AG10803 (cell line): ENCODE measurements around the gene CMPK2.

ENCODE experiments used
- DNase-seq: peaks from one replicate; pipeline ENCODE4 v3.0.0; 2010; ENCODE audit warnings: low read depth
- H3K4me3 ChIP-seq: 2 replicates; pipeline ENCODE4 v1.5.1; 2011; ENCODE audit warnings: mild to moderate bottlenecking, low read length, control low read depth
- TF ChIP-seq, protein P1 (sequence below): conservative IDR thresholded peaks from 2 replicates; pipeline ENCODE4 v1.5.1; 2011; ENCODE audit warnings: mild to moderate bottlenecking, low read length, control low read depth, inconsistent platforms

The CMPK2 gene

GRCh38 chr2:6879011-6879410 lies 13.3 kb upstream of the CMPK2 start:
- no peak for DNase-seq
- no peak overlapping the region for H3K4me3 ChIP-seq
- TF ChIP-seq, protein P1, sequence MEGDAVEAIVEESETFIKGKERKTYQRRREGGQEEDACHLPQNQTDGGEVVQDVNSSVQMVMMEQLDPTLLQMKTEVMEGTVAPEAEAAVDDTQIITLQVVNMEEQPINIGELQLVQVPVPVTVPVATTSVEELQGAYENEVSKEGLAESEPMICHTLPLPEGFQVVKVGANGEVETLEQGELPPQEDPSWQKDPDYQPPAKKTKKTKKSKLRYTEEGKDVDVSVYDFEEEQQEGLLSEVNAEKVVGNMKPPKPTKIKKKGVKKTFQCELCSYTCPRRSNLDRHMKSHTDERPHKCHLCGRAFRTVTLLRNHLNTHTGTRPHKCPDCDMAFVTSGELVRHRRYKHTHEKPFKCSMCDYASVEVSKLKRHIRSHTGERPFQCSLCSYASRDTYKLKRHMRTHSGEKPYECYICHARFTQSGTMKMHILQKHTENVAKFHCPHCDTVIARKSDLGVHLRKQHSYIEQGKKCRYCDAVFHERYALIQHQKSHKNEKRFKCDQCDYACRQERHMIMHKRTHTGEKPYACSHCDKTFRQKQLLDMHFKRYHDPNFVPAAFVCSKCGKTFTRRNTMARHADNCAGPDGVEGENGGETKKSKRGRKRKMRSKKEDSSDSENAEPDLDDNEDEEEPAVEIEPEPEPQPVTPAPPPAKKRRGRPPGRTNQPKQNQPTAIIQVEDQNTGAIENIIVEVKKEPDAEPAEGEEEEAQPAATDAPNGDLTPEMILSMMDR: no peak

GRCh38 chr2:6878549-6878948 lies 12.8 kb upstream of the CMPK2 start:
- no peak overlapping the region for H3K4me3 ChIP-seq
- DNase-seq: no peak
- TF ChIP-seq, protein P1: no peak

GRCh38 chr2:6877402-6878304 lies 11.9 kb upstream of the CMPK2 start, which contains the start of gene RSAD2:
TSS of gene RSAD2 (plus strand) at chr2:6877777. CDS start at chr2:6877801, 24 bp downstream.
- H3K4me3 ChIP-seq: peak within 1 kb of the TSS; percentile 58
- peak; percentile 27 for DNase-seq
- TF ChIP-seq, protein P1: no peak

GRCh38 chr2:6876309-6876708 lies 10.6 kb upstream of the CMPK2 start:
- DNase-seq: no peak
- TF ChIP-seq, protein P1: no peak
- H3K4me3 ChIP-seq: no peak overlapping the region

DNA sequence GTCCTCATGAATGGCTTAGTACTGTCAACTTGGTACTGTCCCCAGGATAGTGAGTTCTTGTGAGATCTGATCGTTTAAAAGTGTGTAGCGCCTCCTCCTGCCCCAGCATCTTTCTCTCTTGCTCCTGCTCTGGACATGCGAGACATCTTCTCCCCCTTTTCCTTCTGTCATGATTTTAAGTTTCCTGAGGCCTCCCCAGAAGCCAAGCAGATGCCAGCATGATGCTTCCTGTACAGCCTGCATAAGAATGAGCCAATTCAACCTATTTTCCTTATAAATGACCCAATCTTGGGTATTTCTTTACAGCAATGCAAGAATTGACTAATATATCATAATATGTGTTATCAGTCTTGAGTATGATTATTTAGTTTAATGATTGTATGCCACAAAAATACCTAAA lies 8.3 kb upstream of the CMPK2 start:
- TF ChIP-seq, protein P1: no peak
- H3K4me3 ChIP-seq: no peak overlapping the region
- no peak for DNase-seq

DNA sequence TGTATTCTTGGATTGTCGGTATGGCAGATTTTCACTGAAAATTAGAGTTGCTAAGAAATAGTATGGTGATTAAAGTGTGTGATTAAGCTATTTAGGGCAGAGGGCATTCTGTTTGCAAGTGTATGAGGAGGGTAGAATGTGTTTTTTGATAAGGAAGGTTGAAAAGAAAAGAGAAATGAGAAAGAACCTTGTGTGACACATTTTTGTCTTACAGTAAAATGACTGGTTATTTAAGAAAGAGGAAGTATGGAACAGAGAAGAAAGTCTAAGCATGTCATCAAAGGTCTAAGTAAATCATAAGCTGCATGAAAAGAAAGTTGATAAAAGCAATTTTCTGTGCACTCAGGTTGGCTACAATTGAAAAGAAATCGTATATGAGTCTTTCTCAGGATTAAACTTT lies 6.7 kb upstream of the CMPK2 start:
- no peak for DNase-seq
- no peak overlapping the region for H3K4me3 ChIP-seq
- TF ChIP-seq, protein P1: no peak

- TF ChIP-seq, protein P1: no peak
- DNase-seq: no peak
- no peak overlapping the region for H3K4me3 ChIP-seq
These were observed 1.3 kb upstream of the CMPK2 start for GRCh38 chr2:6866982-6867381.
